H1 (cell line): ENCODE data around the gene NPR1. TPM values are rescaled to one million over a fixed set of nuclear protein-coding genes. Genes with fewer than 3 reads are reported as not detected.

Experiments used
- CTCF ChIA-PET: fragments of 300-600 bp; sonication (Branson Sonifier 250); formaldehyde crosslinking; loops from one replicate; lab custom pipeline; 2021; ENCODE audit not compliant: partially characterized antibody; lab: Charles Lee
- POLR2A ChIA-PET: fragments of 300-600 bp; sonication (Branson Sonifier 250); formaldehyde crosslinking; loops from one replicate; lab custom pipeline; 2021; ENCODE audit warnings: inconsistent platforms; ENCODE audit not compliant: partially characterized antibody; lab: Charles Lee
- DNase-seq, 2 experiments: peaks; one replicate each; pipeline versions ENCODE4 v3.0.0 to v3.0.0-alpha.2; 2010 to 2022; ENCODE audit warnings: low spot score in 2 of 2, low read depth in 1 of 2, mixed read lengths in 1 of 2
- FAIRE-seq: peaks from 2 replicates; lab custom pipeline; 2011; peaks lifted over from hg19 to GRCh38; lab: Jason Lieb, UNC
- H2AFZ ChIP-seq: 2 replicates; pipeline ENCODE4 v1.8.1; 2012; ENCODE audit warnings: low read length, inconsistent platforms
- H2AK5ac ChIP-seq: 2 replicates; pipeline ENCODE4 v1.6.1; 2013; ENCODE audit warnings: low read depth, low read length
- H2BK120ac ChIP-seq: replicated peaks from 2 replicates; pipeline ENCODE3; 2013; ENCODE audit warnings: low read depth, low read length, inconsistent platforms
- H2BK12ac ChIP-seq: 2 replicates; pipeline ENCODE4 v1.6.1; 2013; ENCODE audit warnings: low read depth, low read length
- H2BK15ac ChIP-seq: 2 replicates; pipeline ENCODE4 v1.6.1; 2013; ENCODE audit warnings: low read length
- H2BK20ac ChIP-seq: 2 replicates; pipeline ENCODE4 v1.6.1; 2013; ENCODE audit warnings: low read length
- H2BK5ac ChIP-seq: 2 replicates; pipeline ENCODE4 v1.6.1; 2013; ENCODE audit warnings: low read depth, low read length
- H3K14ac ChIP-seq: 2 replicates; pipeline ENCODE4 v1.6.1; 2013; ENCODE audit warnings: inconsistent platforms; ENCODE audit not compliant: insufficient read length
- H3K18ac ChIP-seq: 2 replicates; pipeline ENCODE4 v1.6.1; 2013; ENCODE audit warnings: low read length; ENCODE audit errors: extremely low read depth
- H3K23ac ChIP-seq: 2 replicates; pipeline ENCODE4 v1.6.1; 2013; ENCODE audit warnings: inconsistent platforms; ENCODE audit not compliant: insufficient read length
- H3K23me2 ChIP-seq: 2 replicates; pipeline ENCODE4 v1.6.1; 2013; ENCODE audit warnings: low read depth, low read length
- H3K27ac ChIP-seq: 2 replicates; pipeline ENCODE4 v1.6.1; 2011; ENCODE audit warnings: low read depth, low read length, inconsistent platforms
- H3K27me3 ChIP-seq, 4 experiments: replicated peaks in 1 of 4; 1 replicate in 1 of 4; 2 replicates in 3 of 4; pipeline versions ENCODE4 v1.6.1 to v1.8.1; 2011 to 2013; ENCODE audit warnings: low read length in 3 of 4, mild to moderate bottlenecking in 3 of 4, inconsistent platforms in 2 of 4, mixed read lengths in 2 of 4, moderate library complexity in 1 of 4; ENCODE audit not compliant: control insufficient read depth in 3 of 4, insufficient read depth in 3 of 4; ENCODE audit errors: extremely low read depth in 1 of 4
- H3K36me3 ChIP-seq, 4 experiments: 2 replicates each; pipeline versions ENCODE4 v1.6.1 to v1.8.1; 2011 to 2013; ENCODE audit warnings: mild to moderate bottlenecking in 4 of 4, low read length in 3 of 4, moderate library complexity in 2 of 4, control low read depth in 1 of 4, inconsistent platforms in 1 of 4; ENCODE audit not compliant: insufficient read depth in 4 of 4, control insufficient read depth in 2 of 4
- H3K4ac ChIP-seq: replicated peaks from 2 replicates; pipeline ENCODE3; 2013; ENCODE audit warnings: low read length, low read depth, mixed read lengths, inconsistent platforms; ENCODE audit not compliant: insufficient read length
- H3K4me1 ChIP-seq, 4 experiments: replicated peaks in 1 of 4; 1 replicate in 1 of 4; 2 replicates in 3 of 4; pipeline versions ENCODE4 v1.6.1 to v1.8.1; 2011 to 2013; ENCODE audit warnings: low read length in 3 of 4, inconsistent platforms in 2 of 4, mixed read lengths in 1 of 4; ENCODE audit not compliant: insufficient read depth in 4 of 4, control insufficient read depth in 3 of 4
- H3K4me2 ChIP-seq, 2 experiments: 2 replicates each; pipeline versions ENCODE4 v1.6.1 to v1.8.1; 2011 to 2013; ENCODE audit warnings: low read depth in 2 of 2, low read length in 2 of 2, control low read depth in 1 of 2, inconsistent platforms in 1 of 2, mild to moderate bottlenecking in 1 of 2; ENCODE audit not compliant: insufficient read depth in 1 of 2
- H3K4me3 ChIP-seq, 4 experiments: fragments of 200-600, 300-600 bp in 1 of 4; sonication (generic), shearing (Covaris generic), sonication (Bioruptor Twin) in 1 of 4; 2 replicates each; pipeline versions ENCODE4 v1.5.1 to v1.8.1; 2011 to 2016; ENCODE audit warnings: low read length in 4 of 4, low read depth in 3 of 4, control low read depth in 2 of 4, inconsistent platforms in 2 of 4, mild to moderate bottlenecking in 2 of 4, mixed read lengths in 1 of 4, moderate library complexity in 1 of 4; ENCODE audit not compliant: insufficient read depth in 2 of 4; ENCODE audit errors: extremely low read depth in 1 of 4
- H3K56ac ChIP-seq: replicated peaks from 2 replicates; pipeline ENCODE3; 2013; ENCODE audit warnings: low read depth, mild to moderate bottlenecking, mixed read lengths, low read length, inconsistent platforms; ENCODE audit not compliant: insufficient read length
- H3K79me1 ChIP-seq: 2 replicates; pipeline ENCODE4 v1.6.1; 2013; ENCODE audit warnings: low read depth, low read length, control low read depth
- H3K79me2 ChIP-seq, 2 experiments: 2 replicates each; pipeline versions ENCODE4 v1.6.1 to v1.8.1; 2012 to 2013; ENCODE audit warnings: low read length in 2 of 2, mild to moderate bottlenecking in 2 of 2, inconsistent platforms in 1 of 2; ENCODE audit not compliant: insufficient read depth in 2 of 2, control insufficient read depth in 1 of 2
- H3K9ac ChIP-seq, 4 experiments: replicated peaks in 1 of 4; 1 replicate in 1 of 4; 2 replicates in 3 of 4; pipeline versions ENCODE4 v1.6.1 to v1.8.1; 2011 to 2013; ENCODE audit warnings: low read depth in 3 of 4, low read length in 3 of 4, control low read depth in 2 of 4, mild to moderate bottlenecking in 2 of 4, moderate library complexity in 2 of 4, inconsistent platforms in 1 of 4; ENCODE audit errors: extremely low read depth in 1 of 4
- H3K9me3 ChIP-seq, 2 experiments: 2 replicates each; pipeline versions ENCODE4 v1.6.1 to v1.8.1; 2012 to 2013; ENCODE audit warnings: mild to moderate bottlenecking in 2 of 2, moderate library complexity in 2 of 2, control low read depth in 1 of 2, inconsistent platforms in 1 of 2, low read depth in 1 of 2, low read length in 1 of 2, mixed read lengths in 1 of 2; ENCODE audit not compliant: insufficient read depth in 2 of 2
- H4K20me1 ChIP-seq, 2 experiments: replicated peaks in 1 of 2; 2 replicates each; pipeline versions ENCODE3 to v1.8.1; 2011 to 2013; ENCODE audit warnings: inconsistent platforms in 2 of 2, low read length in 2 of 2, mild to moderate bottlenecking in 1 of 2; ENCODE audit not compliant: insufficient read depth in 2 of 2, control insufficient read depth in 1 of 2
- H4K5ac ChIP-seq: 2 replicates; pipeline ENCODE4 v1.6.1; 2013; ENCODE audit warnings: low read length, low read depth, mixed read lengths, inconsistent platforms; ENCODE audit not compliant: insufficient read length
- H4K8ac ChIP-seq: 2 replicates; pipeline ENCODE4 v1.8.0; 2013; ENCODE audit warnings: mild to moderate bottlenecking, moderate library complexity, low read length, inconsistent platforms; ENCODE audit not compliant: insufficient read depth; ENCODE audit errors: extremely low read depth
- H4K91ac ChIP-seq: replicated peaks from 2 replicates; pipeline ENCODE3; 2013; ENCODE audit warnings: low read length, mixed read lengths, inconsistent platforms; ENCODE audit not compliant: insufficient read length
- CTBP2 ChIP-seq: IDR thresholded peaks from 2 replicates; pipeline ENCODE4 v1.7.0; 2011; ENCODE audit warnings: borderline replicate concordance, mild to moderate bottlenecking, moderate library complexity, mixed read lengths, low read length; ENCODE audit not compliant: insufficient read depth, insufficient read length
- EZH2 ChIP-seq: fragments of 200-600 bp; sonication (generic); IDR thresholded peaks from 2 replicates; pipeline ENCODE4 v1.7.1; 2012; ENCODE audit warnings: low read depth, mild to moderate bottlenecking, moderate library complexity, low read length, inconsistent platforms; ENCODE audit not compliant: severe bottlenecking
- FOSL1 ChIP-seq: IDR thresholded peaks from 2 replicates; pipeline ENCODE4 v1.6.1; 2011; ENCODE audit warnings: mild to moderate bottlenecking, low read depth, low read length, moderate library complexity; ENCODE audit not compliant: insufficient read depth
- JUND ChIP-seq: IDR thresholded peaks from 2 replicates; pipeline ENCODE4 v1.6.1; 2011; ENCODE audit warnings: mild to moderate bottlenecking, improper control_type of control experiment, low read length
- PHF8 ChIP-seq: fragments of 200-600 bp; sonication (generic); conservative IDR thresholded peaks from 2 replicates; pipeline ENCODE4 v1.7.1; 2012; ENCODE audit warnings: low read depth, mild to moderate bottlenecking, inconsistent platforms, low read length, moderate library complexity
- POLR2AphosphoS5 ChIP-seq: IDR thresholded peaks from 2 replicates; pipeline ENCODE4 v1.6.1; 2011; ENCODE audit warnings: low read depth, low read length
- SIX5 ChIP-seq: IDR thresholded peaks from 2 replicates; pipeline ENCODE4 v1.6.1; 2011; ENCODE audit warnings: mild to moderate bottlenecking, low read depth, low read length
- TBP ChIP-seq: IDR thresholded peaks from 2 replicates; pipeline ENCODE4 v1.6.1; 2011; ENCODE audit warnings: low read depth, low read length, improper control_type of control experiment
- YY1 ChIP-seq: IDR thresholded peaks from 2 replicates; pipeline ENCODE4 v1.6.1; 2011; ENCODE audit warnings: low read depth, mild to moderate bottlenecking, low read length
- ZNF274 ChIP-seq: IDR thresholded peaks from 2 replicates; pipeline ENCODE4 v1.7.0; 2012; ENCODE audit warnings: low read length, borderline replicate concordance; ENCODE audit errors: extremely low read depth
- WGBS, 2 experiments: shearing (Covaris generic) in 1 of 2; methylation state at CpG; one replicate each; pipeline versions ENCODE4 v1.1.6 to v1.1.7; 2013 to 2015; ENCODE audit warnings: low lambda C conversion rate in 2 of 2, mixed read lengths in 2 of 2, inconsistent platforms in 1 of 2, low coverage in 1 of 2, missing lambda C conversion rate in 1 of 2; ENCODE audit not compliant: insufficient replicate concordance in 2 of 2, insufficient coverage in 1 of 2, insufficient read length in 1 of 2; ENCODE audit errors: extremely low coverage in 1 of 2, missing lambda C conversion rate in 1 of 2; 5-methylcytosine and 5-hydroxymethylcytosine counted together
- polyA plus RNA-seq, 7 experiments: library from polyadenylated mRNA; depleted of rRNA in 3 of 7; stranded (reverse) in 5 of 7; unstranded in 2 of 7; fragments of >200 nt in 5 of 7; fragments of 200-250 nt in 2 of 7; gene quantifications; 1 replicate in 5 of 7; 2 replicates in 1 of 7; 4 replicates in 1 of 7; pipeline versions ENCODE4 v1.2.1 to v1.2.3, GENCODE V29; 2011 to 2013; ENCODE audit warnings: missing spikeins in 2 of 7, mixed read lengths in 2 of 7
- total RNA-seq: library from RNA; stranded (reverse); fragmentation: NEBNext Ultra II Directional; extraction: Animal tissue kit (Norgen Biotek cat#: 25700); gene quantifications from 2 replicates; pipeline ENCODE4 v1.2.1, GENCODE V29; 2021
- TF ChIP-seq, protein P1 (sequence below), 3 experiments: IDR thresholded peaks; 1 replicate in 2 of 3; 2 replicates in 1 of 3; pipeline versions ENCODE4 v1.5.1 to v1.6.1; 2011; ENCODE audit warnings: low read length in 3 of 3, mild to moderate bottlenecking in 3 of 3, inconsistent platforms in 2 of 3, low read depth in 1 of 3, moderate library complexity in 1 of 3; ENCODE audit not compliant: insufficient read depth in 1 of 3; ENCODE audit errors: control extremely low read depth in 1 of 3

Gene NPR1
- total and polyA plus RNA-seq, 2 of the 8 experiments (the other 6 are each of a cell fraction or from before 2014, with no cell fraction given) = 11.7 to 13.2 TPM

DNA sequence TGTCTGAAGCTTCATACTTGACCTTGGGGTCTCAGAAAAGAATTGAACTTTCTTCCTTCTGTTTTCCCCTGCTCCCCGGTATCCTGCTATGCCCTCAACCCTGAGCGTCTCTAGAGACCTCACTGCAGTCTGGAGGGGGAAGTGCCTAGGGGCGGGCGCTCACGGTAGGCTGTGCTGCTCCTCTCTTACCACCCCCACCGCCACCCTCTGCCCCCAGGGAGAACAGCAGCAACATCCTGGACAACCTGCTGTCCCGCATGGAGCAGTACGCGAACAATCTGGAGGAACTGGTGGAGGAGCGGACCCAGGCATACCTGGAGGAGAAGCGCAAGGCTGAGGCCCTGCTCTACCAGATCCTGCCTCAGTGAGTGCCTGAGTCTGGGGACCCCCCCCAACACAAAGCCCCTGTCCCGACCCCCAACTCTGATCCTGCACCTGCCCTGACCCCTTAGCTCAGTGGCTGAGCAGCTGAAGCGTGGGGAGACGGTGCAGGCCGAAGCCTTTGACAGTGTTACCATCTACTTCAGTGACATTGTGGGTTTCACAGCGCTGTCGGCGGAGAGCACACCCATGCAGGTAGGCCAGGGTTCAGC lies 10.3 kb downstream of the NPR1 start:
- Histone ChIP-seq H2BK5ac (no peak overlapping the region; the same call in 1 of the 2 replicates), H3K4me3 (no peak overlapping the region), H2BK12ac (no peak overlapping the region), H4K8ac (no peak overlapping the region), H2AFZ (no peak overlapping the region), H2AK5ac (no peak overlapping the region), H3K27ac (no peak overlapping the region), H3K79me2 (no peaks in the 10 kb centered on the region), H4K20me1 (no peaks in the 10 kb centered on the region), H3K9me3 (no peaks in the 10 kb centered on the region; a peak in 1 of 4 replicates), H4K91ac (no peak overlapping the region), H3K14ac (no peak overlapping the region), H3K18ac (no peak overlapping the region), H3K23me2 (no peaks in the 10 kb centered on the region), H3K36me3 (peaks cover 0 to 5% (median 4%) of the 10 kb centered on the region in 4 experiments; a peak in 2 of 8 replicates), H3K4me1 (no peaks in the 10 kb centered on the region), H2BK120ac (no peak overlapping the region), H3K4me2 (no peak overlapping the region), H3K56ac (no peak overlapping the region), H3K9ac (no peak overlapping the region), H3K4ac (no peak overlapping the region), H3K23ac (no peak overlapping the region), H3K79me1 (no peaks in the 10 kb centered on the region), H2BK15ac (no peak overlapping the region), H2BK20ac (no peak overlapping the region), H3K27me3 (no peaks in the 10 kb centered on the region), H4K5ac (no peak overlapping the region)
- 90% methylated on average over 12 of the region's 18 CpGs; no CpG with 5 or more reads in 1 of the 2 experiments for WGBS, 2 experiments
- FAIRE-seq (no peak), DNase-seq (no peak)
- ChIA-PET POLR2A (interaction anchor here (2.8 kb wide), 1 partner anchor 9 kb away, joined by 11 read pairs; no protein-coding TSS in a partner anchor), CTCF (interaction anchor here (0.6 to 14.0 kb wide), 8 partner anchors 10 to 84 kb away, joined by 3 to 190 read pairs (median 4); partner anchors contain the start of gene NPR1)
- TF ChIP-seq, protein P1, sequence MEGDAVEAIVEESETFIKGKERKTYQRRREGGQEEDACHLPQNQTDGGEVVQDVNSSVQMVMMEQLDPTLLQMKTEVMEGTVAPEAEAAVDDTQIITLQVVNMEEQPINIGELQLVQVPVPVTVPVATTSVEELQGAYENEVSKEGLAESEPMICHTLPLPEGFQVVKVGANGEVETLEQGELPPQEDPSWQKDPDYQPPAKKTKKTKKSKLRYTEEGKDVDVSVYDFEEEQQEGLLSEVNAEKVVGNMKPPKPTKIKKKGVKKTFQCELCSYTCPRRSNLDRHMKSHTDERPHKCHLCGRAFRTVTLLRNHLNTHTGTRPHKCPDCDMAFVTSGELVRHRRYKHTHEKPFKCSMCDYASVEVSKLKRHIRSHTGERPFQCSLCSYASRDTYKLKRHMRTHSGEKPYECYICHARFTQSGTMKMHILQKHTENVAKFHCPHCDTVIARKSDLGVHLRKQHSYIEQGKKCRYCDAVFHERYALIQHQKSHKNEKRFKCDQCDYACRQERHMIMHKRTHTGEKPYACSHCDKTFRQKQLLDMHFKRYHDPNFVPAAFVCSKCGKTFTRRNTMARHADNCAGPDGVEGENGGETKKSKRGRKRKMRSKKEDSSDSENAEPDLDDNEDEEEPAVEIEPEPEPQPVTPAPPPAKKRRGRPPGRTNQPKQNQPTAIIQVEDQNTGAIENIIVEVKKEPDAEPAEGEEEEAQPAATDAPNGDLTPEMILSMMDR (IDR thresholded peaks at IDR 0.05; ENCODE audit: control extremely low read depth in 1 of 3, insufficient read depth in 1 of 3, low read depth in 1 of 3, low read length in 3 of 3) = no peak
- TF ChIP-seq POLR2AphosphoS5 (no peak), ZNF274 (no peak), FOSL1 (no peak), EZH2 (no peak), TBP (no peak), SIX5 (no peak), YY1 (no peak), JUND (no peak), CTBP2 (no peak), PHF8 (no peak)
